GM12878 (cell line): ENCODE results near the gene DCAF6. TPM values are rescaled to one million over a fixed set of nuclear protein-coding genes. Genes with fewer than 3 reads are reported as not detected.

Experiments
- ATAC-seq: fragments of 200-7000 bp; cut with Tn5 transposase; 3 replicates; pipeline ENCODE4 v1.9.1; 2020; ENCODE audit warnings: mild to moderate bottlenecking, moderate library complexity
- BruUV-seq: library from RNA; stranded (reverse); fragments of 400-500 nt; replicated peaks from 2 replicates; lab custom pipeline; 2021; lab: Mats Ljungman, UMichigan
- CTCF ChIA-PET: fragments of 300-600 bp; sonication (Branson Sonifier 250); formaldehyde crosslinking; extraction: SDS; loops from one replicate; lab custom pipeline; 2021; ENCODE audit warnings: inconsistent platforms; lab: Yijun Ruan, JAX
- POLR2A ChIA-PET: fragments of 350-600 bp; formaldehyde crosslinking; extraction: SDS; loops from one replicate; lab custom pipeline; 2021; ENCODE audit warnings: inconsistent platforms; lab: Charles Lee
- RAD21 ChIA-PET: fragments of 300-600 bp; sonication (Branson Sonifier 250); formaldehyde crosslinking; loops from one replicate; lab custom pipeline; 2023; ENCODE audit warnings: antibody characterized with exemption; ENCODE audit not compliant: unreplicated experiment; lab: Charles Lee
- SMC1A ChIA-PET: fragments of 300-600 bp; sonication (Branson Sonifier 250); formaldehyde crosslinking; loops from one replicate; lab custom pipeline; 2023; ENCODE audit not compliant: unreplicated experiment, uncharacterized antibody; lab: Charles Lee
- DNase-seq: peaks from one replicate; pipeline ENCODE4 v3.0.0-alpha.2; 2011; ENCODE audit warnings: low read depth, low spot score
- FAIRE-seq: peaks from 3 replicates; lab custom pipeline; 2011; peaks lifted over from hg19 to GRCh38; lab: Jason Lieb, UNC
- H2AFZ ChIP-seq: 2 replicates; pipeline ENCODE4 v1.6.0; 2011; ENCODE audit warnings: low read depth, low read length, control low read depth; ENCODE audit not compliant: control insufficient read depth
- H3K27ac ChIP-seq: 2 replicates; pipeline ENCODE4 v1.5.1; 2011; ENCODE audit warnings: control low read depth; ENCODE audit not compliant: control insufficient read depth, insufficient read depth
- H3K27me3 ChIP-seq, 2 experiments: replicated peaks in 1 of 2; 2 replicates each; pipeline versions ENCODE4 v1.6.0 to v1.6.1; 2011; ENCODE audit warnings: low read length in 1 of 2; ENCODE audit not compliant: control insufficient read depth in 2 of 2, insufficient read depth in 2 of 2
- H3K36me3 ChIP-seq, 2 experiments: 2 replicates each; pipeline ENCODE4 v1.5.1; 2011; ENCODE audit warnings: low read length in 1 of 2; ENCODE audit not compliant: control insufficient read depth in 2 of 2, insufficient read depth in 2 of 2
- H3K4me1 ChIP-seq: 2 replicates; pipeline ENCODE4 v1.6.1; 2011; ENCODE audit warnings: mild to moderate bottlenecking, low read length, moderate library complexity, mixed read lengths; ENCODE audit not compliant: control insufficient read depth, insufficient read depth
- H3K4me2 ChIP-seq: 2 replicates; pipeline ENCODE4 v1.6.0; 2011; ENCODE audit warnings: control low read depth; ENCODE audit not compliant: control insufficient read depth, insufficient read depth
- H3K4me3 ChIP-seq: fragments of 200-600 bp; sonication (generic); 2 replicates; pipeline ENCODE4 v1.5.1; 2016
- H3K79me2 ChIP-seq: 2 replicates; pipeline ENCODE4 v1.6.0; 2011; ENCODE audit warnings: low read length; ENCODE audit not compliant: control insufficient read depth, insufficient read depth
- H3K9ac ChIP-seq: 2 replicates; pipeline ENCODE4 v1.8.0; 2011; ENCODE audit warnings: low read length, control low read depth, mixed read lengths; ENCODE audit not compliant: control insufficient read depth, insufficient read depth
- H3K9me3 ChIP-seq: replicated peaks from 3 replicates; pipeline ENCODE4 v1.5.1; 2011; ENCODE audit warnings: mild to moderate bottlenecking, low read length; ENCODE audit not compliant: control insufficient read depth, insufficient read depth
- H4K20me1 ChIP-seq: 2 replicates; pipeline ENCODE4 v1.6.0; 2011; ENCODE audit not compliant: control insufficient read depth, insufficient read depth
- CUX1 ChIP-seq: IDR thresholded peaks from 2 replicates; pipeline ENCODE4 v1.6.1; 2012; ENCODE audit warnings: improper control_type of control experiment, low read depth, low read length; ENCODE audit not compliant: insufficient replicate concordance
- EZH2 ChIP-seq: IDR thresholded peaks from 2 replicates; pipeline ENCODE4 v1.6.1; 2012; ENCODE audit warnings: low read depth, mild to moderate bottlenecking, control low read depth, inconsistent platforms, low read length, borderline replicate concordance; ENCODE audit not compliant: control insufficient read depth
- FOXM1 ChIP-seq: IDR thresholded peaks from 2 replicates; pipeline ENCODE4 v1.6.1; 2012; ENCODE audit warnings: low read depth, mild to moderate bottlenecking, inconsistent platforms, low read length, moderate library complexity
- NR2F1 ChIP-seq: fragments of 450-650 bp; conservative IDR thresholded peaks from 2 replicates; pipeline ENCODE4 v1.6.1; 2017; ENCODE audit warnings: mild to moderate bottlenecking
- SIN3A ChIP-seq: IDR thresholded peaks from 2 replicates; pipeline ENCODE4 v1.6.1; 2012; ENCODE audit warnings: low read depth, low read length, improper control_type of control experiment
- SMARCA5 ChIP-seq: fragments of 450-650 bp; IDR thresholded peaks from 2 replicates; pipeline ENCODE4 v1.6.1; 2017; ENCODE audit warnings: mild to moderate bottlenecking
- TARDBP ChIP-seq: IDR thresholded peaks from 2 replicates; pipeline ENCODE4 v1.6.1; 2016; ENCODE audit warnings: borderline replicate concordance
- TCF12 ChIP-seq: IDR thresholded peaks from 2 replicates; pipeline ENCODE4 v1.6.1; 2011; ENCODE audit warnings: low read depth, mild to moderate bottlenecking, low read length
- ZNF274 ChIP-seq: IDR thresholded peaks from one replicate; pipeline ENCODE4 v1.8.0; 2011; ENCODE audit not compliant: insufficient read length, insufficient read depth
- WGBS: methylation state at CpG from one replicate; pipeline ENCODE4 v1.1.6; 2016; ENCODE audit warnings: low lambda C conversion rate; ENCODE audit not compliant: insufficient replicate concordance, insufficient coverage; ENCODE audit errors: missing lambda C conversion rate; 5-methylcytosine and 5-hydroxymethylcytosine counted together
- in situ Hi-C: fragments of 300-500 bp; cut with MboI; formaldehyde crosslinking; loops from 9 replicates; pipeline ENCODE4 v1.14.3; 2018; ENCODE audit warnings: mixed read lengths
- intact Hi-C: fragments of 100-400 bp; cut with micrococcal nuclease; formaldehyde crosslinking; loops from one replicate; pipeline ENCODE4 v1.14.2; 2022; ENCODE audit not compliant: unreplicated experiment
- polyA plus RNA-seq, 11 experiments: library from polyadenylated mRNA; depleted of rRNA in 4 of 11; unstranded in 6 of 11; stranded (reverse) in 5 of 11; fragments of >200 nt; fragmentation: Nextera tagmentation in 4 of 11; fragmentation: Illumina TruSeq in 1 of 11; extraction: Ambion mirVana in 4 of 11; extraction: Trizol in 1 of 11; gene quantifications; 1 replicate in 1 of 11; 2 replicates in 10 of 11; pipeline versions ENCODE4 v1.2.1 to v1.2.3, GENCODE V29; 2011 to 2016; ENCODE audit warnings: inconsistent platforms in 2 of 11, missing spikeins in 2 of 11, low read depth in 1 of 11
- total RNA-seq, 4 experiments: library from RNA; depleted of rRNA in 3 of 4; stranded (reverse); fragments of >200 nt in 3 of 4; fragmentation: Illumina TruSeq in 1 of 4; extraction: Trizol in 1 of 4; gene quantifications; 2 replicates each; pipeline versions ENCODE4 v1.2.1 to v1.2.3, GENCODE V29; 2013 to 2021
- TF ChIP-seq, protein P1 (sequence below): IDR thresholded peaks from 2 replicates; pipeline ENCODE4 v1.6.1; 2011; ENCODE audit warnings: borderline replicate concordance, low read depth, mild to moderate bottlenecking, moderate library complexity, mixed read lengths, low read length; ENCODE audit not compliant: insufficient read depth; ENCODE audit errors: extremely low read length
- TF ChIP-seq, protein P2 (sequence below): fragments of 450-650 bp; IDR thresholded peaks from 2 replicates; pipeline ENCODE4 v1.6.1; 2016; ENCODE audit warnings: mild to moderate bottlenecking, moderate library complexity, borderline replicate concordance

The DCAF6 gene
- total and polyA plus RNA-seq, 10 of the 15 experiments (the other 5 are each of a cell fraction or from before 2014, with no cell fraction given), result 11.4 to 62.7 (median 33.0) TPM

- FAIRE-seq, result no peak
- BruUV-seq, result no TSS peak
- POLR2A ChIA-PET, result interaction anchor here (0.8 to 1.4 kb wide), 2 partner anchors 11 kb away, joined by 3 to 9 read pairs; partner anchors contain the start of gene DCAF6
These were observed 11.8 kb upstream of the DCAF6 start for GRCh38 chr1:167924543-167925231.

More at GRCh38 chr1:167924543-167925231, 11.8 kb upstream of the DCAF6 start:
- CTCF ChIA-PET, result interaction anchor here (0.6 to 1.6 kb wide), 5 partner anchors 11 to 157 kb away, joined by 3 to 9 read pairs (median 5); partner anchors contain the start of gene DCAF6
- 94% methylated on average over 2 of the region's 2 CpGs for WGBS
- RAD21 ChIA-PET, result interaction anchor here (1.2 to 1.4 kb wide), 3 partner anchors 9 to 158 kb away, joined by 3 to 4 read pairs (median 4); partner anchors contain the start of gene DCAF6
- SMC1A ChIA-PET, result interaction anchor here (1.2 to 1.7 kb wide), 3 partner anchors 8 to 12 kb away, joined by 4 to 8 read pairs (median 5); partner anchors contain the start of genes DCAF6 and MPC2
- no peaks in the 10 kb centered on the region for H3K27me3 ChIP-seq
- H3K4me2 ChIP-seq, result no peak overlapping the region
- peaks cover 8% of the 10 kb centered on the region for H3K79me2 ChIP-seq
- no peaks in the 10 kb centered on the region; a peak in 1 of 4 replicates for H3K36me3 ChIP-seq
- H3K9me3 ChIP-seq, result no peaks in the 10 kb centered on the region
- in situ Hi-C loops, result no loop called here
- no peak overlapping the region for H2AFZ ChIP-seq
- no peak overlapping the region for H3K9ac ChIP-seq
- H4K20me1 ChIP-seq, result no peaks in the 10 kb centered on the region
- DNase-seq (no peak), ATAC-seq (no peak)
- TF ChIP-seq NR2F1, result no peak
- TF ChIP-seq, protein P1, sequence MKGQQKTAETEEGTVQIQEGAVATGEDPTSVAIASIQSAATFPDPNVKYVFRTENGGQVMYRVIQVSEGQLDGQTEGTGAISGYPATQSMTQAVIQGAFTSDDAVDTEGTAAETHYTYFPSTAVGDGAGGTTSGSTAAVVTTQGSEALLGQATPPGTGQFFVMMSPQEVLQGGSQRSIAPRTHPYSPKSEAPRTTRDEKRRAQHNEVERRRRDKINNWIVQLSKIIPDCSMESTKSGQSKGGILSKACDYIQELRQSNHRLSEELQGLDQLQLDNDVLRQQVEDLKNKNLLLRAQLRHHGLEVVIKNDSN, result no peak
- no peak for TF ChIP-seq ZNF274
- no peak for TF ChIP-seq SIN3A
- no peak for TF ChIP-seq SMARCA5
- TF ChIP-seq TARDBP, result no peak
- TF ChIP-seq TCF12, result no peak
- TF ChIP-seq EZH2, result no peak
- TF ChIP-seq, protein P2, sequence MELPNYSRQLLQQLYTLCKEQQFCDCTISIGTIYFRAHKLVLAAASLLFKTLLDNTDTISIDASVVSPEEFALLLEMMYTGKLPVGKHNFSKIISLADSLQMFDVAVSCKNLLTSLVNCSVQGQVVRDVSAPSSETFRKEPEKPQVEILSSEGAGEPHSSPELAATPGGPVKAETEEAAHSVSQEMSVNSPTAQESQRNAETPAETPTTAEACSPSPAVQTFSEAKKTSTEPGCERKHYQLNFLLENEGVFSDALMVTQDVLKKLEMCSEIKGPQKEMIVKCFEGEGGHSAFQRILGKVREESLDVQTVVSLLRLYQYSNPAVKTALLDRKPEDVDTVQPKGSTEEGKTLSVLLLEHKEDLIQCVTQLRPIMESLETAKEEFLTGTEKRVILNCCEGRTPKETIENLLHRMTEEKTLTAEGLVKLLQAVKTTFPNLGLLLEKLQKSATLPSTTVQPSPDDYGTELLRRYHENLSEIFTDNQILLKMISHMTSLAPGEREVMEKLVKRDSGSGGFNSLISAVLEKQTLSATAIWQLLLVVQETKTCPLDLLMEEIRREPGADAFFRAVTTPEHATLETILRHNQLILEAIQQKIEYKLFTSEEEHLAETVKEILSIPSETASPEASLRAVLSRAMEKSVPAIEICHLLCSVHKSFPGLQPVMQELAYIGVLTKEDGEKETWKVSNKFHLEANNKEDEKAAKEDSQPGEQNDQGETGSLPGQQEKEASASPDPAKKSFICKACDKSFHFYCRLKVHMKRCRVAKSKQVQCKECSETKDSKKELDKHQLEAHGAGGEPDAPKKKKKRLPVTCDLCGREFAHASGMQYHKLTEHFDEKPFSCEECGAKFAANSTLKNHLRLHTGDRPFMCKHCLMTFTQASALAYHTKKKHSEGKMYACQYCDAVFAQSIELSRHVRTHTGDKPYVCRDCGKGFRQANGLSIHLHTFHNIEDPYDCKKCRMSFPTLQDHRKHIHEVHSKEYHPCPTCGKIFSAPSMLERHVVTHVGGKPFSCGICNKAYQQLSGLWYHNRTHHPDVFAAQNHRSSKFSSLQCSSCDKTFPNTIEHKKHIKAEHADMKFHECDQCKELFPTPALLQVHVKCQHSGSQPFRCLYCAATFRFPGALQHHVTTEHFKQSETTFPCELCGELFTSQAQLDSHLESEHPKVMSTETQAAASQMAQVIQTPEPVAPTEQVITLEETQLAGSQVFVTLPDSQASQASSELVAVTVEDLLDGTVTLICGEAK, result no peak
- no peak for TF ChIP-seq FOXM1
- TF ChIP-seq CUX1, result no peak
- H3K27ac ChIP-seq, result no peak overlapping the region
- H3K4me1 ChIP-seq, result peaks cover 5% of the 10 kb centered on the region; the same call in 1 of the 2 replicates
- no peak overlapping the region for H3K4me3 ChIP-seq
- intact Hi-C loops, result no loop called here
